IMR-90 (cell line): ENCODE data around the gene PPP1R13B. TPM values are rescaled to one million over a fixed set of nuclear protein-coding genes. Genes with fewer than 3 reads are reported as not detected.

Experiments used
- ATAC-seq: fragments of 200-7000 bp; cut with Tn5 transposase; 2 replicates; pipeline ENCODE4 v1.9.1; 2020; ENCODE audit warnings: low read depth, mild to moderate bottlenecking, moderate library complexity
- BruUV-seq: library from RNA; stranded (reverse); fragments of 400-500 nt; replicated peaks from 2 replicates; lab custom pipeline; 2021; lab: Mats Ljungman, UMichigan
- CTCF ChIA-PET: fragments of 300-600 bp; formaldehyde crosslinking; extraction: SDS; loops from one replicate; lab custom pipeline; 2021; ENCODE audit warnings: antibody characterized with exemption; lab: Yijun Ruan, JAX
- POLR2A ChIA-PET: fragments of 300-600 bp; sonication (Branson Sonifier 250); formaldehyde crosslinking; loops from one replicate; lab custom pipeline; 2022; ENCODE audit warnings: antibody characterized with exemption; ENCODE audit not compliant: unreplicated experiment; lab: Charles Lee
- DNase-seq: peaks from one replicate; pipeline ENCODE4 v3.0.0; 2013
- H2AFZ ChIP-seq: replicated peaks from 2 replicates; pipeline ENCODE3; 2013; ENCODE audit warnings: low read length, mild to moderate bottlenecking; ENCODE audit not compliant: poor library complexity
- H2AK5ac ChIP-seq: 2 replicates; pipeline ENCODE4 v1.6.1; 2013; ENCODE audit warnings: low read depth, low read length, inconsistent platforms
- H2AK9ac ChIP-seq: replicated peaks from 2 replicates; pipeline ENCODE3; 2013; ENCODE audit warnings: mild to moderate bottlenecking, low read depth, low read length, moderate library complexity; ENCODE audit not compliant: poor library complexity
- H2BK120ac ChIP-seq: 2 replicates; pipeline ENCODE4 v1.6.1; 2013; ENCODE audit warnings: low read depth, low read length, inconsistent platforms
- H2BK15ac ChIP-seq: 3 replicates; pipeline ENCODE4 v1.6.1; 2013; ENCODE audit warnings: low read depth, low read length, inconsistent platforms
- H2BK20ac ChIP-seq: 2 replicates; pipeline ENCODE4 v1.6.1; 2013; ENCODE audit warnings: low read depth, mild to moderate bottlenecking, inconsistent platforms, low read length, moderate library complexity
- H2BK5ac ChIP-seq: 2 replicates; pipeline ENCODE4 v1.6.1; 2013; ENCODE audit warnings: mild to moderate bottlenecking, low read depth, low read length, inconsistent platforms; ENCODE audit not compliant: poor library complexity, severe bottlenecking
- H3K14ac ChIP-seq: replicated peaks from 2 replicates; pipeline ENCODE4 v1.6.1; 2013; ENCODE audit warnings: low read depth, low read length, inconsistent platforms
- H3K18ac ChIP-seq: 2 replicates; pipeline ENCODE4 v1.6.1; 2013; ENCODE audit warnings: low read depth, low read length, control low read depth
- H3K23ac ChIP-seq: 2 replicates; pipeline ENCODE4 v1.6.1; 2013; ENCODE audit warnings: low read depth, low read length, inconsistent platforms
- H3K27ac ChIP-seq: 2 replicates; pipeline ENCODE4 v1.5.1; 2013; ENCODE audit warnings: mild to moderate bottlenecking, control low read depth, low read length; ENCODE audit not compliant: insufficient read depth
- H3K27me3 ChIP-seq: 2 replicates; pipeline ENCODE4 v1.6.1; 2013; ENCODE audit warnings: low read length; ENCODE audit not compliant: control insufficient read depth, insufficient read depth
- H3K36me3 ChIP-seq: 2 replicates; pipeline ENCODE4 v1.6.1; 2013; ENCODE audit warnings: low read length, mixed read lengths; ENCODE audit not compliant: control insufficient read depth, insufficient read depth
- H3K4ac ChIP-seq: 2 replicates; pipeline ENCODE4 v1.6.1; 2013; ENCODE audit warnings: low read depth, low read length, inconsistent platforms
- H3K4me1 ChIP-seq: 2 replicates; pipeline ENCODE4 v1.6.1; 2013; ENCODE audit warnings: low read length, mixed read lengths; ENCODE audit not compliant: control insufficient read depth, insufficient read depth
- H3K4me2 ChIP-seq: 2 replicates; pipeline ENCODE4 v1.6.1; 2013; ENCODE audit warnings: low read depth, mild to moderate bottlenecking, control low read depth, low read length, moderate library complexity
- H3K4me3 ChIP-seq: 2 replicates; pipeline ENCODE4 v1.5.1; 2013; ENCODE audit warnings: low read depth, mild to moderate bottlenecking, control low read depth, low read length, moderate library complexity; ENCODE audit not compliant: insufficient read depth
- H3K56ac ChIP-seq: 2 replicates; pipeline ENCODE4 v1.6.1; 2013; ENCODE audit warnings: low read length, inconsistent platforms; ENCODE audit not compliant: insufficient read depth; ENCODE audit errors: extremely low read depth
- H3K79me1 ChIP-seq, 2 experiments: 2 replicates each; pipeline ENCODE4 v1.6.1; 2013; ENCODE audit warnings: low read length in 2 of 2, inconsistent platforms in 1 of 2, low read depth in 1 of 2
- H3K9ac ChIP-seq: 2 replicates; pipeline ENCODE4 v1.6.1; 2013; ENCODE audit warnings: low read depth, low read length, control low read depth
- H3K9me1 ChIP-seq: 2 replicates; pipeline ENCODE4 v1.6.1; 2013; ENCODE audit warnings: low read length, inconsistent platforms; ENCODE audit not compliant: insufficient read depth
- H3K9me3 ChIP-seq: 2 replicates; pipeline ENCODE4 v1.6.1; 2013; ENCODE audit warnings: low read length; ENCODE audit not compliant: control insufficient read depth, insufficient read depth
- H4K20me1 ChIP-seq: 2 replicates; pipeline ENCODE4 v1.6.1; 2013; ENCODE audit warnings: low read length, inconsistent platforms; ENCODE audit not compliant: insufficient read depth
- H4K5ac ChIP-seq: 2 replicates; pipeline ENCODE4 v1.6.1; 2013; ENCODE audit warnings: mild to moderate bottlenecking, low read depth, low read length, control low read depth
- H4K8ac ChIP-seq, 2 experiments: 2 replicates each; pipeline ENCODE4 v1.6.1; 2013; ENCODE audit warnings: low read depth in 2 of 2, low read length in 2 of 2, control low read depth in 1 of 2, inconsistent platforms in 1 of 2
- H4K91ac ChIP-seq: 2 replicates; pipeline ENCODE4 v1.6.1; 2013; ENCODE audit warnings: low read depth, low read length, inconsistent platforms; ENCODE audit not compliant: insufficient read depth
- BHLHE40 ChIP-seq: fragments of 150-350 bp; IDR thresholded peaks from 2 replicates; pipeline ENCODE4 v1.6.1; 2016; ENCODE audit warnings: mild to moderate bottlenecking, low read depth, low read length
- CHD1 ChIP-seq: IDR thresholded peaks from 2 replicates; pipeline ENCODE4 v1.6.1; 2012; ENCODE audit warnings: low read depth, low read length, improper control_type of control experiment
- FOS ChIP-seq: fragments of 150-350 bp; IDR thresholded peaks from 2 replicates; pipeline ENCODE4 v1.6.1; 2016; ENCODE audit warnings: low read depth, low read length
- MAFK ChIP-seq: IDR thresholded peaks from 2 replicates; pipeline ENCODE4 v1.6.1; 2012; ENCODE audit warnings: low read depth, low read length, improper control_type of control experiment
- MAZ ChIP-seq: IDR thresholded peaks from 2 replicates; pipeline ENCODE4 v1.6.1; 2012; ENCODE audit warnings: low read depth, mild to moderate bottlenecking, low read length, improper control_type of control experiment, moderate library complexity, borderline replicate concordance
- MXI1 ChIP-seq: IDR thresholded peaks from 2 replicates; pipeline ENCODE4 v1.6.1; 2012; ENCODE audit warnings: low read depth, mild to moderate bottlenecking, low read length, moderate library complexity, borderline replicate concordance
- NFE2L2 ChIP-seq: fragments of 150-350 bp; IDR thresholded peaks from 2 replicates; pipeline ENCODE4 v1.6.1; 2016; ENCODE audit warnings: low read depth, mild to moderate bottlenecking, low read length
- POLR2A ChIP-seq: IDR thresholded peaks from 2 replicates; pipeline ENCODE4 v1.6.1; 2012; ENCODE audit warnings: mild to moderate bottlenecking, low read depth, low read length
- RCOR1 ChIP-seq: IDR thresholded peaks from 2 replicates; pipeline ENCODE4 v1.6.1; 2012; ENCODE audit warnings: mild to moderate bottlenecking, low read length, improper control_type of control experiment; ENCODE audit not compliant: insufficient replicate concordance
- RFX5 ChIP-seq: IDR thresholded peaks from 2 replicates; pipeline ENCODE4 v1.8.0; 2012; ENCODE audit warnings: low read depth, mild to moderate bottlenecking, low read length, moderate library complexity
- SMC3 ChIP-seq: fragments of 150-350 bp; IDR thresholded peaks from 2 replicates; pipeline ENCODE4 v1.6.1; 2016; ENCODE audit warnings: low read depth, mild to moderate bottlenecking, antibody characterized with exemption, low read length, moderate library complexity
- USF2 ChIP-seq: fragments of 150-350 bp; IDR thresholded peaks from 2 replicates; pipeline ENCODE4 v1.6.1; 2017; ENCODE audit warnings: mild to moderate bottlenecking, antibody characterized with exemption, low read length, low read depth
- WGBS, 2 experiments: methylation state at CpG; one replicate each; pipeline versions ENCODE4 v1.1.5 to v1.1.7; 2013; ENCODE audit warnings: missing lambda C conversion rate in 2 of 2; ENCODE audit not compliant: insufficient read length in 1 of 2; ENCODE audit errors: extremely low coverage in 2 of 2; 5-methylcytosine and 5-hydroxymethylcytosine counted together
- dilution Hi-C: fragments of 300-500 bp; cut with HindIII; formaldehyde crosslinking; loops from one replicate; pipeline ENCODE4 v1.14.3; 2018; ENCODE audit warnings: low sequenced_read_pairs; ENCODE audit not compliant: unreplicated experiment
- in situ Hi-C: fragments of 300-500 bp; cut with MboI; formaldehyde crosslinking; loops from 3 replicates; pipeline ENCODE4 v1.14.3; 2019; ENCODE audit warnings: low sequenced_read_pairs, inconsistent platforms, mixed read lengths
- intact Hi-C: fragments of 100-400 bp; cut with micrococcal nuclease; formaldehyde crosslinking; loops from 2 replicates; pipeline ENCODE4 v1.10.0; 2022
- polyA plus RNA-seq, 3 experiments: library from polyadenylated mRNA; depleted of rRNA; stranded (reverse); fragments of >200 nt; gene quantifications; 2 replicates each; pipeline ENCODE4 v1.2.3, GENCODE V29; 2012; ENCODE audit warnings: low replicate concordance in 1 of 3
- total RNA-seq: library from RNA; depleted of rRNA; stranded (reverse); fragments of >200 nt; gene quantifications from 2 replicates; pipeline ENCODE4 v1.2.3, GENCODE V29; 2012
- TF ChIP-seq, protein P1 (sequence below): fragments of 150-350 bp; IDR thresholded peaks from 2 replicates; pipeline ENCODE4 v1.6.1; 2016; ENCODE audit warnings: low read depth, mild to moderate bottlenecking, low read length, moderate library complexity, borderline replicate concordance

The PPP1R13B gene
- total and polyA plus RNA-seq, 2 of the 4 experiments (the other 2 are of a cell fraction): 1.6 to 2.8 TPM

GRCh38 chr14:103849151-103849886, 1.9 kb upstream of the PPP1R13B start:
- H2AK9ac ChIP-seq: no peak overlapping the region
- no peak overlapping the region for H3K9ac ChIP-seq
- BruUV-seq: no TSS peak
- WGBS, 2 experiments: 100% methylated on average over 2 of the region's 13 CpGs; no CpG with 5 or more reads in 1 of the 2 experiments
- ChIA-PET CTCF (no interaction called here), POLR2A (no interaction called here)
- H2AFZ ChIP-seq: no peak overlapping the region
- DNase-seq (no peak), ATAC-seq (no peak)
- H3K14ac ChIP-seq: no peak overlapping the region
- H2BK20ac ChIP-seq: no peak overlapping the region
- no peak overlapping the region for H2BK5ac ChIP-seq
- H4K8ac ChIP-seq: no peak overlapping the region
- no peaks in the 10 kb centered on the region for H3K4me1 ChIP-seq
- dilution Hi-C loops (no loop called here), intact Hi-C loops (no loop called here), in situ Hi-C loops (no loop called here)
- no peaks in the 10 kb centered on the region for H3K36me3 ChIP-seq
- no peak overlapping the region for H2AK5ac ChIP-seq
- H4K20me1 ChIP-seq: no peaks in the 10 kb centered on the region
- H3K4me2 ChIP-seq: no peak overlapping the region
- H3K4me3 ChIP-seq: no peak overlapping the region
- peaks cover 0 to 2% of the 10 kb centered on the region in 2 experiments; a peak in 1 of 4 replicates for H3K79me1 ChIP-seq
- H3K23ac ChIP-seq: no peak overlapping the region
- H4K91ac ChIP-seq: no peak overlapping the region
- H3K18ac ChIP-seq: no peak overlapping the region
- H3K9me3 ChIP-seq: no peaks in the 10 kb centered on the region
- H3K56ac ChIP-seq: no peak overlapping the region
- no peak overlapping the region for H2BK120ac ChIP-seq
- no peak overlapping the region for H3K4ac ChIP-seq
- H4K5ac ChIP-seq: no peak overlapping the region
- no peak overlapping the region for H2BK15ac ChIP-seq
- H3K27me3 ChIP-seq: peaks cover 19% of the 10 kb centered on the region
- no peak overlapping the region for H3K27ac ChIP-seq
- H3K9me1 ChIP-seq: no peaks in the 10 kb centered on the region
- TF ChIP-seq BHLHE40 (no peak), FOS (no peak), RCOR1 (no peak), NFE2L2 (no peak), USF2 (no peak), MXI1 (no peak), CHD1 (no peak), RFX5 (no peak), POLR2A (no peak), MAZ (no peak), MAFK (no peak), SMC3 (no peak)
- TF ChIP-seq, protein P1, sequence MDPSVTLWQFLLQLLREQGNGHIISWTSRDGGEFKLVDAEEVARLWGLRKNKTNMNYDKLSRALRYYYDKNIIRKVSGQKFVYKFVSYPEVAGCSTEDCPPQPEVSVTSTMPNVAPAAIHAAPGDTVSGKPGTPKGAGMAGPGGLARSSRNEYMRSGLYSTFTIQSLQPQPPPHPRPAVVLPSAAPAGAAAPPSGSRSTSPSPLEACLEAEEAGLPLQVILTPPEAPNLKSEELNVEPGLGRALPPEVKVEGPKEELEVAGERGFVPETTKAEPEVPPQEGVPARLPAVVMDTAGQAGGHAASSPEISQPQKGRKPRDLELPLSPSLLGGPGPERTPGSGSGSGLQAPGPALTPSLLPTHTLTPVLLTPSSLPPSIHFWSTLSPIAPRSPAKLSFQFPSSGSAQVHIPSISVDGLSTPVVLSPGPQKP: no peak
